ENCODE results near the gene SPATA46.

SPATA46 gene

DNA sequence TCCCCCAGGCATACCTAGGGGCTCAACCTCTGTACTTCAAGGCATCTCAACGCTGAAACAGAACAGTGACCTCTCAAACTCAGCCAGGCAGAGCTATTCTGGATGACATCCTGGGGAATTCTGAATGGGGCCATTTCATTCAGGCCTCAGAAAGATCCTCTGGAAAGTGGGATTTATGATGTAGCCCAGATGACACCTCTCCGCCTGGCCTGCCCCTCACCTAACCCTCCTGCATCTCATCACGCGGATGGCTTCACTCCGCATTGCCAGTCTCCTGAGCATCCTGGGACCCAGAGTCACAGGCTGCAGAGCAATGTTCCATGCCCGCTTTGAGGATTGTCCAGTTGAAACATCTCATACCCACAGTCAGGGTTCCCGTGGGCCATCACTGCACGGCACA lies 1.2 kb downstream of the SPATA46 start:
- DNase-seq: no peak

DNA sequence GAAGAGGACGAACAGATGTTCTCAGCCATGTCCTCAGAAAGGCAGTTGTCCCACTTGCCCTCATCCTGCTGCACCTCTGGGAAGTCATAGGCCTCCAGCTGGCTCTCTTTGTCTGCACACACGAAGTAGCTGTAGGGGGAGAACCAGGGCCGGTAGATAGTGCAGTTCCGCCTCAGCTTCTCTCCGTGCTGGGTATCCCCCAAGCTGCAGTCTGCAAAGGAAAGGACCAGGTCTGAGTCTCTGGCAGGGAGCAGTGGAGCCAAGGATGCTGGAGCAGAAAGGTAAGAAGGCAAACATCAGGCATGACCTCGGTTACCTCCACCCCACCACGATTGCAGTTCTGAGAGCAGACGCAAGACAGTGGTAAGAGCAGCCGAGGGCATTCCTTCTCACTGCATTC lies 2.2 kb downstream of the SPATA46 start:
- DNase-seq: no peak

DNA sequence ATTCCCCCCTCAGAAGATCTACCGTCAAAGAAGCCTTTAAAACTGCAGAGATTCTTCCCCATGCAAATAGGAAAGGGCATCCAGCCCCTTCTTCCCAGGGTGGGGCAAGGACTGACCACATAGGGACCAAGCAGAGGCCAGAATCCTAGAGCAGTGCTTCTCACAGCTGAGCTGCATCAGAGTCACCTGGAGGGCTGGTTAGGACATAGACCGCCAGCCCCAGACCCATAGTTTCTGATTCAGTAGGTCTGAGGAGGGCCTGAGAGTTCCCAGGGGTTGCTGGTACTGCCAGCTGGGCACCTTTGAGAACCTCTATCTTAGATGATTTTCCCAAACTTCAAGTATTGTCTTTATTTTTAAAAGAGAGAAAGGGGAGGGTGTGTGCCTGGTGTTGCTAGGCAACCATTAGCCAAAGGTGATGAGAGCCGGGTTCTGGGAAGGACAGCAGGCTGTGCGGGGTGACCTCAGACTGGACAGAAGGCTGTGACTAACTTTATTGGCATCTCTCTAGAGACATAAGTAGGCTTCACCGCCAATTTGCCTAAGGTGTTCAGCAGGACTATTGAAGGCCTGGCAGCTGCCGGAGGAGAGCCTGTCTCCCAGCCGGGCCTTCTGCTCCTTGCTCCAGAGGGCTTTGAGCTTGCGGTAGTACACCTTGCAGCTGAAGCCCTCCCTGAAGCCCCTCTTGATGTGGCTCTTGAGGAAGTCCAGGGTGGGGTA lies 3.0 kb downstream of the SPATA46 start:
- DNase-seq: no peak

DNA sequence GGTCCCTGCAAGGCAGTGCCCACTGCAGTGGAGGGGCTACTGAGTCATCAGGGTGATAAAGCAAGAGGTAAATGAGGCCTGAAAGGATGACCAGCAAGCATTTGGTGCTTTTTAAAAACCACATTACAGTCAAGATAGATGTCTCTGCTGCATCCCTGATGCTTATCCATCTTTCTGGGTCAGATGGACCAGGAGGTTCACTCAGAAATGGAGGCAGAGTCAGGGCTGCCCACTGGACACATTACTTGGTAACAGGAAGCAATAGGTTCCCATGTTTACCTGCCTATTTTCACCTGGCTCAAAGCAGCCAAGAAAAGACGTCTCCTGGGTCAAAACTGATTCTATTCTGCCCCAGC lies 3.6 kb downstream of the SPATA46 start:
- DNase-seq: no peak

DNA sequence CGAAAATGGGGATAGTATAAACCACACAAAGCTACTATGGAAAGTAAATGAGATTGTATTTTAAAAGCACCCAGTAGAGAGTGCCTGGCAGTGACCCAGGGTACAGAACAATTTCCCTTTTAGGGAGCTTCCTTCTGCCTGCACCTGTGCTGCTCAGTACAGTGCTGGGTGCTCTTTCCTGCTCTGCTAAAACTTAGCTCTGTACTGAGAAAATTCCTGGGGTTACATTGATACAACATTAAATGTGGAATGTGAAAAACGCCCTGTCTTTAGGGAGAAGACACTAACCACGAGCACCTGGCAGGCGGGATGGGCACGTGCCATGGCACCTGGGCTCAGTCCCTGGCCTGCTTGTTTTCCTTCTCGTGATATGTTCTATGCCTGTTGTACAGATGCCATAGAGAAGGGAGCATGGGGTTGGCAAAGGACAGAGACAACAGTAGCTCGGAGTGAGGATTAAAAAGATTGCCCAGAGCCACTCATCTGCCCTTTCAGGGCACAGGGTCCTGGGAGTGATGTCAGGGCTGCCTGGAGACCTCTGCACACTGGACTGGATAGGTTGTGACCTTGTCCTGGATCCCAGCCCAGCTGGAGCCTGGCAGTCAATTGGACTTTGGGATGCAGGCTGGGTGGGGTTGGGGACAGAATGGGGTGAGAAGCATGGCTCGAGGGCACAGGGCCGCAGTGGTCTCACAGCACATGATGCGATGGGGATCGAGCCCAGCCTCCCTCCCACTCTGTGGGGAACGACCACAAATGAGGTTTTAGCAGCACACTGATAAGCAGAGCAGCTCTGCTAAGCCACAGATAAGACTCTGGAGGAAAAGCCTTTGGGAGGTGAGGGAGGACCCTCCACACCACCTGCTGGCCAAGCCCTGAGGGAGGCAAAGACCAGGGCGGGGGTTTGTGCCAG lies 4.2 kb downstream of the SPATA46 start:
- DNase-seq: no peak

DNA sequence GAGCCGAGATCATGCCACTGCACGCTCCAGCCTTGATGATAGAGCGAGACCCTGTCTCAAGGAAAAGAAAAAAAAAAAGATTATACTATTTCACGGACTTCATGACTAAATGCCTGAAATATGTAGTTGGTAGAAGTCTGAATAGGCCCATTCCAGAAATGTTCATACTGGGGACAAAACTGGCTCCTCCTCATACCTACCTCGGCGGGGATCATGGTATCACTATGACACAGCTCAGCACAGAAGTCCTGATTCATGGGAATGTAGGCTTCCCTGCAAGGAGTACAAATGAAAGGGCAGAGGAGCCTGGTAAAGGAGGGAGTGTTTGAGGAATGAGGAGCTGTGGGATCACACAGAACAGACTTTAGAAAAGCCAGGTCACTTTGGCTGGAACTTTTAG lies 5.0 kb downstream of the SPATA46 start:
- no peak for DNase-seq

DNA sequence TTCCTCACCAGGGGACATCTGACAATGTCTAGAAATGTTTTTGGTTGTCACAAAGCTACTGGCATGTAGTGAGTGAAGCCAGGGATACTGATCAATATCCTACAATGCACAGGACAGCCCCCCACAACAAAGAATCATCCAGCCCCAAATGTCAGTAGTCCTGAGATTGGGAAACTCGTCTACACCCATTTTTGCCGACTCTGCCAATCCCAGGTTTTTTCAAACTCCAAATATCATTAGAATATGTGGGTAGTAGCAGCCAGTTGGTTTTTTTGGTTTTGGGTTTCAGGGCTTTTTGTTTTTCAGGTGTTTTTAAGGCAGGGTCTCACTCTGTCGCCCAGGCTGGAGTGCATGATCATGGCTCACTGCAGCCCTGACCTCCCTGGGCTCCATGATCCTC lies 5.9 kb downstream of the SPATA46 start:
- DNase-seq: no peak

DNA sequence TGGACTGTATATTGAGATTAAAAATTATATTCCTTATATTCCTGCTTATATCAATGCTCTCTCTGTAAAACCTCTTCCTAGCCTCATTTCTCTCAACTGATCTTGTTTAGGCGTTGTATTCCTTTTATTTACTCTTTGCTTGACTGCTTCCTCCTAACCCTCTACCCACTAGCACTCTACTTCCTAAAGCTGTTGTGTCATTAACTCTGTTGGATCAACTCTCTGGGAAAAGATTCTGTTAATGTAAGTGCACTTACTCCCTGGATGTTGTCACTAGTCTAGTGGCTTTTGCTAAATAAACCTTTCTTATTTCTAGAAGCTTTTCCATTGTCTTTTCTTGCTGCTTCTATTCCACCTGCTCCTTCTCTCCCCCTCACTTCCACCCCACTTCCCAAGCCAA lies 6.5 kb downstream of the SPATA46 start:
- DNase-seq: no peak

DNA sequence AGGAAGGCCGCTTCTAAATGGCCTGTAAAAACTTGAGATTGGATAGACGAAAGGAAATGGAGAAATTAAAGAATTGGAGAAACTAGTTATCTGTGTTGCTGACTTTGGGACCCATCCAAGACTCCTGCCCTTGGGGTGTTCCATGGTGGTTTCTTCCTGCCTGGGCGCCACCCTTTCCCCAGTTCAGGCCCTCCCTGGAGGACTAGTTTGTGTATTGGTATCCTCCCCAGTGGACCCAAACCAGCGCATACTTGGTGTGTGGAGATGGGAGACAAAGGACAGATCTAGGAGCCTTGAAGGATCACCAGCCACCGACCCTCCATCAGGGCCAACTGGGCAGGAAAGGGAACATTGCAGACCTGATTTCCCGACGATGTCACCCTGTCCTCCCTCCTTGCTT lies 7.1 kb downstream of the SPATA46 start:
- DNase-seq: no peak

DNA sequence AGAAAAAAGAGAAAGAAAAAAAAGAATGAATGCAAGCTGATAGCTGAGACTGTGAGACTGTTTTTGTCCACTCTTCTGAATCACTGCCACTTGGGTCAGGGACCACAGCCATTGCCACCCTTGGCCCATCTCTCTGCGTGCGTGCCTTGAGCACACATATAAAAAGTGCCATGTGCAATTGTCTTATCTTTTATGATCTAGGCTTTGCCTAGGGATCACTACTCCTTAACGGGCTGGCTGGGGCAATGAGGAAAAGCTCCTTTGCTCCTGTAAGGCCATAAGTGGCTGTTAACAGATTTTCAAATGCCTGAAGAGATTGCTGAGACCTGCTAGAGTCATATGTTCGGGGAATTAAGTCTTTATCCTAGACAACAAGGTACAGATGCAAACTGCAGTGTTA lies 8.2 kb downstream of the SPATA46 start:
- DNase-seq: no peak

DNA sequence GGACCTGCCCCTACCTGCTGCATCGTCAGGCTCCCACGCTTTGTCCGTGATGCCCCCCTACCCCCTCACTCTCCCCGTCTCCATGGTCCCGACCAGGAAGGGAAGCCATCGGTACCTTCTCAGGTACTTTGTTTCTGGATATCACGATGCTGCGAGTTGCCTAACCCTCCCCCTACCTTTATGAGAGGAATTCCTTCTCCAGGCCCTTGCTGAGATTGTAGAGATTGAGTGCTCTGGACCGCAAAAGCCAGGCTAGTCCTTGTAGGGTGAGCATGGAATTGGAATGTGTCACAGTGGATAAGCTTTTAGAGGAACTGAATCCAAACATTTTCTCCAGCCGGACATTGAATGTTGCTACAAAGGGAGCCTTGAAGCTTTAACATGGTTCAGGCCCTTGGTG lies 8.9 kb downstream of the SPATA46 start:
- no peak for DNase-seq

DNA sequence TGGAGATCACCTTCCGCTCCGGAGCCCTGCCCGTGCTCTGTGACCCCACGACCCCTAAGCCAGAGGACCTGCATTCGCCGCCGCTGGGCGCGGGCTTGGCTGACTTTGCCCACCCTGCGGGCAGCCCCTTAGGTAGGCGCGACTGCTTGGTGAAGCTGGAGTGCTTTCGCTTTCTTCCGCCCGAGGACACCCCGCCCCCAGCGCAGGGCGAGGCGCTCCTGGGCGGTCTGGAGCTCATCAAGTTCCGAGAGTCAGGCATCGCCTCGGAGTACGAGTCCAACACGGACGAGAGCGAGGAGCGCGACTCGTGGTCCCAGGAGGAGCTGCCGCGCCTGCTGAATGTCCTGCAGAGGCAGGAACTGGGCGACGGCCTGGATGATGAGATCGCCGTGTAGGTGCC lies 9.6 kb downstream of the SPATA46 start:
- DNase-seq: no peak

DNA sequence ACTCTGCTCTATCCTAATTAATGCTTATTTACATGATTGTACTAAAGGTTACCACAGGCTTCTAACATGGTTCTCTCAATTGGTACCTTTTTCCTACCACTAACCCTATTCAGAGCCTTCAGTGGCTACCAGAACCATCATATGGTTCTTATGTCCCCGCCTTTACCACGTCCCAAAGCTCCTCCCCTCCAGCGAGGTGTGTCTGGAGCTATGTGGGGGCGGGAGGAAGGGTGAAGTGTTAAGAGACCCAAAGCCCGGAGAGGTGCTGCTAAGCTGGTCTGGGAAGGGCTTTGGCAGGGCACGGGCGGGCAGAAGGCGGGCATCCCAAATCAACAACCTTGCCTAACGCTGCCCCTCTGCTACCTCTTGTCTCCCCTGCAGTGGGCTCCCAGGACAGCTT lies 10.0 kb downstream of the SPATA46 start:
- DNase-seq: no peak

DNA sequence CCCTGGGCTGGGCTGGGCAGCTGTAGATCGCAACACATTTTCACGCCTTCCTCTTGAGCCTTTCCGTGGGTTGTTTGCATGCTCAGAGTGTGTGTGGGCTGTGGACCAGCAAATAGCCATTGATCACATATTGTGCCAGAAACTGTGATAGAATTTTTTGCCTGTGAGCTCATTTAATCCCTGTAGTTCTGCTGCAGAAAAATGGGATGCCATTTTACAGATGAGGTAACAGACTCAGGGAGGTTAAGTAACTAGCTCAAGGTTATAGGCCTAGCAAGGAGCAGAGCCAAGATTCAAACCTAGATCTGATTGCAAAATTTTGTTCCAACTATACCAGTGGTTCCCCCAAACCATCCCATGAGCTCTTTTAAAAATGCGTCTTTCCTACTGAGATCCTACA lies 10.5 kb downstream of the SPATA46 start:
- DNase-seq: peak in 3 of 56 donors; percentile 4 to 10 (median 9)

DNA sequence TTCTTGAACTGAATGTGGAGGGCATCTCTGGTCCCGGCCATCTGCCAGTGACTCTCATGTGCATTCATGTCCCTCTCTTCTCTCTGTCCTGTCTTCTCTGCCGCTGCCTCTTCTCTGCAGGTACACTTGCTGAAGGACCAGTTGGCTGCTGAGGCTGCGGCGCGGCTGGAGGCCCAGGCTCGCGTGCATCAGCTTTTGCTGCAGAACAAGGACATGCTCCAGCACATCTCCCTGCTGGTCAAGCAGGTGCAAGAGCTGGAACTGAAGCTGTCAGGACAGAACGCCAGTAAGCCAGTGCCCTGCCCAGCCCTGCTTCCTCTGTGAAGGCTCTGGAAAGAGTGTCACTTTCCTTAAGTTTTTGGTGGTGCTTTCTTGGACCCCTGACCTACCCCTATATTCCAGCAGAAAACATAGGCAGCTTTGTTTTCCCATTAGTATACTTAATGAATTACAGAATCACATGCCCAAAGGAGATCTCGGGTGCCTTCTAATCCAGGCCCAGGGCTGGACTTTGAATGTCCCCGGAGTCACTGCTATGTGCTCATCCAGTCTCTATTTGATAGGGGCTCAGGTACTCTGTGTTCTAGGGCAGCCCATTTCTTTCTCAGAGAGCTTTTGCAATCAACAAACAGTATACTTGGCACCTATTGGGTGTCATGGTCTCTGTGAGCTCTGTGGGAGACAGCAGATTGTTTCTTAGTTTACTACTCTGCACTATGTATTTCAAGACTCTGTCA lies 11.2 kb downstream of the SPATA46 start:
- DNase-seq: no peak

DNA sequence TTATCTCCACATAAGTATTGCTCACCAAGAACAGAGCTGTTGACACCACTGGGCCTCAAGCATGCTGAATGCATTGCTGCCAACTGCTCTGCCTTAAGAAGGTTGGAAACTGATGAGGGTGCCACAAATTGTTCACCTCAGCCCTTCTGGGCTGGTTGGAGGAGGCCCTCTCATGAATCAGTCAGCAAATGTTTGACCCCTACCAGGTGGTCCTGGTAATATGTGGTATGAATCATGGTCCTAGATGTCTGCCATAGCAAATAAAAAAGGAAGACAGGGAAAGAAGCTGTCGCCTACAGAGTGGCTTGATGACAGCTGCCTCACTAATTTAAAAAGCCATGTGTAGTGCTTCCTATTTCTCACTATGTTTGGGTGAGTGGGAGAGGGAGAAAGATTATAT lies 12.2 kb downstream of the SPATA46 start:
- no peak for DNase-seq

DNA sequence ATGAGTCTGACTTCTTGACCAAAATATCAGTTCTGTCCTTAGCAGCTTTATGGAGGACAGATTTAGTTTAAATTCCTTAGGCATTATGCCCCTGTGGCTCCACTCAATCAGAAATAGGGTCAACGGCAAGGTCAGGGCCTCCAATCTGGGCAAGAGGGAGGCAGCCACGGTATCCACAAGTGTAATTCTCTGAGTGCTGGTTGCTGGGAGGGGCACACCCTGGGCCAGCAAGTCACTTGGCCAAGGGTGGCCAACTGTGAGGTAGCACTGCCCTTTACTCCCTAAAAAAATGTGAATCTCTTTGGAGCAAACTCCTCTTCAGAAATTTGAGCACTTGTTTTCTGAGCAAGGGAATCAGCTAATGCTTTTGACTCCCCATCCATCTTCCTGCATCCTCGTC lies 12.8 kb downstream of the SPATA46 start:
- DNase-seq: no peak

DNA sequence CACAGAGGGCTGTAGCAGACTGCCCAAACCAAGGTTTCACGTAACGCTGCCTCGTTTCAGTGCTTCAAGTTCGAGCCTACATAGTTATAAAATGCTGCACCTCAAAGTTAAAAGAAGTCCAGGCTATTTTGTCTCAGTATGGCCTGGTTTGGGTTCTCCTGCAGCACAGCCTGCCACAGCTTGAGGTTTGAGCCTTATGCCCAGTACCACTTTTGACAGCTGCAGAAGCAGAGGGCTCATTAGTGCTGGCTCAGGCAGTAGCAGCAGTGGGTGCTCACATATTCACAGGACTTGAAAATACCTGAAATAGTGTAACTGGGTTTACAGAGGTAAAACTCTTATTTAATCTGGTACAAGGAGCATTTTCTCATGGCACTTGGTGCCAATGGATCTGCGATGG lies 15.3 kb downstream of the SPATA46 start:
- DNase-seq: no peak

DNA sequence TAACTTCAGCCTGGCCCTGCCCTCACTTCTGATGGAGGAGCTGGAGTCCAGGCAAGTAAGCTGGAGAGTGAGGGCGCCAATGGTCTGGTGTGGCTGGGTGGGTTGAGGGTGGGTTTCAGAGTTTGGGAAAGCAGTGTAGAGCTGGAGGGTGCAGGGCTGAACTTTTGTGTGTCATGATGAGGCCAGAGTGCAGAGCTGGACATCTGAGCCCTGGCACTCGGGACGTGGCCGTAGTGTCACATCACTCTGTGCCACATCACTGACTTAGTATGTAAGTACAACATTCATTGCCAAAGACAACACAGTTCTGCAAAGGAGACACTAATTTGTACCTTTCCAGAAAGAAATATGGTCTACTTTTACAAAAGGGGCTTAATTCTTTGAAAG lies 15.8 kb downstream of the SPATA46 start:
- DNase-seq: no peak

DNA sequence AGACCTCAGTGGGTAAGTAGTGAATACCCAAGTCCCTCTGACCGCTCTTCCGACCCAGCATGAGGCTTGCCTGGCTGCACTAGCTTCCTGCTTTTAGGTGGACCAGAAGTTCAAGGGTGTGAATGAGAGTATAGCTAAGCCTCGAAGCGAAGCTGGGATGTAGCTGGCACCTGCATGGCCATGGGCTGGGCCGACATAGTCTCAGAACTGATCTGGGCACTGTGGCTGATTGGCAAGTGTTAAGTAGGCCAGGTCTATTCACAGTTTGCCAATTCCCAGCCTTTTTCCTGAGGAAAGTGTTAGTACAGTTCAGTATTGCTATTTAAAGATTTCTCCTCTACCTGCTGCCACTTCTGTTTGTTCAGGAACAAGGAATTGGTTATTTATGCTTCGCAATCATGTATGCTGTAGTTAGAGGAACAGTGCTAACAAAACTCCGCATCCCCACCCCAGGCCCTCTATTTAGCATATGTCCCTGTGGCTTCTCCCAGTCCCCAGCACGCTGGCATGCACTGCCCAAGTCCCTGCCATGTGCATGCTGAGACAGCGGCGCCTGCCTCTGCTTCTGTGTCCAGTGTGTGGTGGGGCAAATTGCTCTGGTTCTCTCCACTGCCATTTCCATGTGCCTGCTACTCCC lies 16.3 kb downstream of the SPATA46 start:
- peak in 1 of 56 donors; percentile 5 for DNase-seq

DNA sequence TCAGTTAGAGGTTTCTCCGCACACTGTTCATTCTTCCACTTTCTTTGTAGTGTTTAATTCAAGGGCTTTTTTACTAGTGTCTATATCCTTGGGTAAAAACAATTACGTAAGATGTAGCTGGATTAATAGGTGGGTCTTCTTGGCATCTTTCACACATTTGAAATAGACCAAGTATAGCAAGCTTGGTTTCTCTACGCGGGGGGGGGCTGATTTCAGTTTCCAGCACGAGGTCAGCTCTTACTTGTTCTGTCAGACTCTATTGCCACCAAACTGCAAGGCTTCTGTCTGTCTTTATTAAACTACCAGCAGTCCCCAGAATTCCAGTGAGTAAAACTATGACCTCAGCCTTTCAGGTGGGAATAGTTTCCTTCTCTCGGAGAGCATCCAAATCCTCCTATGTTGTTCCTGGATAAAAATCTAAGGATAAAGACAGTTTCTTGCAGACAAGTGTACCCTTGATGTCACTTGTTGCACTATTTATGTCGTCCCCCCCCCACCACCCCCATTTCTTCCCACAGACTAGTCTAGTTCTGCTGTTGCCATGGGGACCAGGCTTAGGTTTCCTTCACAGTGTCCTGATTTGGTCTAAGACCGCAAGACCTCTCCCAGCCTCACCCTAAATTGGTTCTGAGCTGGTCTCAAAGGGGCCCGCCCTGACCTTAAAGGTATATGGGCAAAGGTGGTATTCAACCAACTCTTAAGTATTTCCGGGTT lies 17.0 kb downstream of the SPATA46 start:
- DNase-seq: peak in 1 of 56 donors; percentile 9

Data from amygdala (tissue), 56 donors.